H9 (cell line): Measurements from ENCODE around the gene UBAC2. TPM values are rescaled to one million over a fixed set of nuclear protein-coding genes. Genes with fewer than 3 reads are reported as not detected.
"Not testable (repeated sequence)": the region's sequence is repeated elsewhere in the genome, so short reads cannot be mapped to it uniquely, and the experiment has no call there.

Experiments
- DNase-seq: peaks from one replicate; pipeline ENCODE4 v3.0.0-alpha.2; 2017
- H2AFZ ChIP-seq: one replicate; pipeline ENCODE4 v1.6.1; 2013; ENCODE audit warnings: mild to moderate bottlenecking, low read length, control low read depth, moderate library complexity
- H2AK5ac ChIP-seq: 2 replicates; pipeline ENCODE4 v1.6.1; 2013; ENCODE audit warnings: low read length, control low read depth, mixed read lengths; ENCODE audit not compliant: insufficient read length
- H2BK120ac ChIP-seq: one replicate; pipeline ENCODE4 v1.6.1; 2013; ENCODE audit warnings: low read depth, mild to moderate bottlenecking, low read length, control low read depth, inconsistent platforms; ENCODE audit not compliant: poor library complexity, severe bottlenecking
- H2BK12ac ChIP-seq: 2 replicates; pipeline ENCODE4 v1.6.1; 2013; ENCODE audit warnings: low read length, control low read depth, mixed read lengths, low read depth; ENCODE audit not compliant: insufficient read length
- H2BK15ac ChIP-seq: 2 replicates; pipeline ENCODE4 v1.6.1; 2013; ENCODE audit warnings: low read depth, low read length, control low read depth
- H2BK20ac ChIP-seq: one replicate; pipeline ENCODE4 v1.6.1; 2013; ENCODE audit warnings: low read depth, mild to moderate bottlenecking, low read length, control low read depth, inconsistent platforms; ENCODE audit not compliant: poor library complexity, severe bottlenecking
- H2BK5ac ChIP-seq: 2 replicates; pipeline ENCODE4 v1.6.1; 2013; ENCODE audit warnings: low read length, control low read depth, mixed read lengths; ENCODE audit not compliant: insufficient read length
- H3K14ac ChIP-seq: 2 replicates; pipeline ENCODE4 v1.6.1; 2013; ENCODE audit warnings: low read length, control low read depth; ENCODE audit not compliant: insufficient read depth
- H3K18ac ChIP-seq: 2 replicates; pipeline ENCODE4 v1.6.1; 2013; ENCODE audit warnings: low read depth, mild to moderate bottlenecking, mixed read lengths, low read length, control low read depth; ENCODE audit not compliant: insufficient read length
- H3K23ac ChIP-seq: 2 replicates; pipeline ENCODE4 v1.6.1; 2013; ENCODE audit warnings: low read length, control low read depth, mixed read lengths, low read depth; ENCODE audit not compliant: insufficient read length
- H3K23me2 ChIP-seq: 2 replicates; pipeline ENCODE4 v1.6.1; 2013; ENCODE audit warnings: low read depth, mild to moderate bottlenecking, mixed read lengths, low read length, control low read depth; ENCODE audit not compliant: insufficient read length, poor library complexity, severe bottlenecking
- H3K27ac ChIP-seq: 2 replicates; pipeline ENCODE4 v1.5.1; 2013; ENCODE audit warnings: low read length, control low read depth, mixed read lengths, low read depth; ENCODE audit not compliant: insufficient read length
- H3K27me3 ChIP-seq: 2 replicates; pipeline ENCODE4 v1.6.1; 2013; ENCODE audit warnings: low read length, control low read depth, inconsistent platforms; ENCODE audit not compliant: insufficient read depth
- H3K4ac ChIP-seq: 2 replicates; pipeline ENCODE4 v1.6.1; 2013; ENCODE audit warnings: low read depth, mild to moderate bottlenecking, control low read depth, inconsistent platforms, low read length, moderate library complexity
- H3K4me1 ChIP-seq: 2 replicates; pipeline ENCODE4 v1.6.1; 2013; ENCODE audit warnings: low read length, control low read depth, inconsistent platforms; ENCODE audit not compliant: insufficient read depth
- H3K4me2 ChIP-seq: 2 replicates; pipeline ENCODE4 v1.6.1; 2013; ENCODE audit warnings: low read length, control low read depth, mixed read lengths; ENCODE audit not compliant: insufficient read length, insufficient read depth
- H3K56ac ChIP-seq: 2 replicates; pipeline ENCODE4 v1.6.1; 2013; ENCODE audit warnings: low read depth, mild to moderate bottlenecking, mixed read lengths, low read length, control low read depth; ENCODE audit not compliant: insufficient read length
- H3K79me1 ChIP-seq: 2 replicates; pipeline ENCODE4 v1.6.1; 2013; ENCODE audit warnings: low read depth, mild to moderate bottlenecking, moderate library complexity, low read length, control low read depth, inconsistent platforms; ENCODE audit not compliant: insufficient read depth, poor library complexity, severe bottlenecking
- H3K79me2 ChIP-seq: 2 replicates; pipeline ENCODE4 v1.6.1; 2013; ENCODE audit warnings: low read length, control low read depth, inconsistent platforms; ENCODE audit not compliant: insufficient read depth
- H3K9ac ChIP-seq: 2 replicates; pipeline ENCODE4 v1.6.1; 2013; ENCODE audit warnings: low read length, control low read depth, mixed read lengths; ENCODE audit not compliant: insufficient read length; ENCODE audit errors: extremely low read depth
- H3K9me3 ChIP-seq: one replicate; pipeline ENCODE4 v1.6.1; 2013; ENCODE audit warnings: low read depth, low read length, inconsistent platforms; ENCODE audit not compliant: control insufficient read depth
- H3T11ph ChIP-seq: one replicate; pipeline ENCODE4 v1.6.1; 2013; ENCODE audit warnings: mild to moderate bottlenecking, low read length, control low read depth, inconsistent platforms
- H4K20me1 ChIP-seq: one replicate; pipeline ENCODE4 v1.6.1; 2013; ENCODE audit not compliant: control insufficient read depth, insufficient read length, insufficient read depth
- H4K5ac ChIP-seq: 2 replicates; pipeline ENCODE4 v1.6.1; 2013; ENCODE audit warnings: low read depth, mild to moderate bottlenecking, mixed read lengths, low read length, control low read depth; ENCODE audit not compliant: insufficient read length
- H4K8ac ChIP-seq: replicated peaks from 2 replicates; pipeline ENCODE4 v1.6.1; 2013; ENCODE audit warnings: low read length, control low read depth, mixed read lengths, low read depth; ENCODE audit not compliant: insufficient read length
- H4K91ac ChIP-seq: 2 replicates; pipeline ENCODE4 v1.6.1; 2013; ENCODE audit warnings: low read depth, mild to moderate bottlenecking, moderate library complexity, mixed read lengths, low read length, control low read depth; ENCODE audit not compliant: insufficient read length
- H3K27ac Mint-ChIP-seq, 3 experiments: 2 replicates in 2 of 3; 3 replicates in 1 of 3; pipeline ENCODE4 v1.8.0; 2020 to 2021; ENCODE audit warnings: mixed read lengths in 3 of 3, mild to moderate bottlenecking in 1 of 3, moderate library complexity in 1 of 3
- H3K27me3 Mint-ChIP-seq: 2 replicates; pipeline ENCODE4 v1.8.0; 2021; ENCODE audit warnings: low read depth, mild to moderate bottlenecking, moderate library complexity, mixed read lengths
- H3K36me3 Mint-ChIP-seq, 3 experiments: 2 replicates in 2 of 3; 3 replicates in 1 of 3; pipeline ENCODE4 v1.8.0; 2020 to 2021; ENCODE audit warnings: low read depth in 3 of 3, mixed read lengths in 3 of 3; ENCODE audit not compliant: insufficient read depth in 1 of 3
- H3K4me1 Mint-ChIP-seq, 2 experiments: 2 replicates each; pipeline ENCODE4 v1.8.0; 2020; ENCODE audit warnings: mixed read lengths in 2 of 2
- H3K4me3 Mint-ChIP-seq, 2 experiments: 2 replicates in 1 of 2; 3 replicates in 1 of 2; pipeline ENCODE4 v1.8.0; 2020 to 2021; ENCODE audit warnings: mild to moderate bottlenecking in 2 of 2, mixed read lengths in 2 of 2, moderate library complexity in 1 of 2
- H3K9me3 Mint-ChIP-seq, 2 experiments: 2 replicates in 1 of 2; 3 replicates in 1 of 2; pipeline ENCODE4 v1.8.0; 2020; ENCODE audit warnings: mild to moderate bottlenecking in 2 of 2, mixed read lengths in 2 of 2, moderate library complexity in 1 of 2
- WGBS: extraction: QIAGEN DNeasy Blood & Tissue Kit; methylation state at CpG from one replicate; pipeline ENCODE4 v1.1.7; 2013; ENCODE audit warnings: missing lambda C conversion rate, low lambda C conversion rate, mixed read lengths; ENCODE audit not compliant: insufficient read length; ENCODE audit errors: extremely low coverage; 5-methylcytosine and 5-hydroxymethylcytosine counted together
- total RNA-seq: library from RNA; stranded (reverse); gene quantifications from 2 replicates; pipeline ENCODE4 v1.2.1, GENCODE V29; 2021
- TF ChIP-seq, protein P1 (sequence below): fragments of 200-600 bp; sonication (generic); conservative IDR thresholded peaks from 3 replicates; pipeline ENCODE4 v1.8.0; 2021; ENCODE audit warnings: antibody characterized with exemption, mild to moderate bottlenecking

UBAC2 gene
- total RNA-seq, 1 experiment from 2014 or later, result 52.3 TPM

DNA sequence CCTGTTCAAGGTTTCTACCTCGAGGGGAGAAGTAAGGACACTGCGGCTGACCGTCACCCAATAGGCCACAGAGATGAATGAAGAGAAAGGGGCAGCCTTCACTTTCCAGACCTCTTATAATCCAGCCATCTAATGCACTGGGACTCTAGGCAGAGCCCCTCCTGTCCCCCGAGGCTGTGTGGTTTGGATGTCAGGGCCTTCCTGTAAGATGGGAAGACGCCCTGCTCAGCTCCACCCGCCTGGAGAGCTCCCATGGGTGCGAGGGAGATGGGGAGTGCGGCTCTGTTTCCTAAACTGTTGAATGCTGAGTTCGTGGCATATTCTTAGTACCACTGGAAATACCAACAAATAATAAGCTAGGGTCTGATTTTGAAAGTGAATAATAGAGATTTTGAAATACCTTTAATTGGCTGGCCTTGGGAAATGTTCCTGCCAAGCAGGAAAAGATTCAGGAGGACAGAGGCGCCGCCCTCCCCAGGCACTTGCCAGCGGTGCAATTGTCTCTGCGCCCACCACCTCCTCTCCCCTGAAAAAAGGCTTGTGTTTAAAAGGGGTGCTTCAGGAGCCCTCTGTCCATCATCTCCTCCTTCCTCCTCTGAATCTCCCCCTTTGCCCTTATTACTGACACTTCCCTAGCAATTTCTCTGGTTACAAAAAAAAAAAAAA is 191.9 kb downstream of the UBAC2 start:
- Histone ChIP-seq H3K9me3 (no peaks in the 10 kb centered on the region), H2BK120ac (no peak overlapping the region), H2AFZ (no peak overlapping the region), H3K9ac (no peak overlapping the region), H4K8ac (no peak overlapping the region), H3K27ac (no peak overlapping the region), H2BK15ac (no peak overlapping the region), H4K91ac (no peak overlapping the region), H2BK5ac (no peak overlapping the region), H3K23me2 (no peaks in the 10 kb centered on the region), H3T11ph (no peak overlapping the region), H3K4ac (no peak overlapping the region), H3K27me3 (no peaks in the 10 kb centered on the region), H4K20me1 (no peaks in the 10 kb centered on the region), H2BK20ac (no peak overlapping the region), H2AK5ac (no peak overlapping the region), H4K5ac (no peak overlapping the region), H3K14ac (no peak overlapping the region), H2BK12ac (no peak overlapping the region), H3K23ac (no peak overlapping the region), H3K56ac (no peak overlapping the region), H3K4me2 (no peak overlapping the region), H3K18ac (no peak overlapping the region), H3K79me2 (no peaks in the 10 kb centered on the region), H3K4me1 (no peaks in the 10 kb centered on the region), H3K79me1 (no peaks in the 10 kb centered on the region)
- Mint-ChIP-seq H3K27me3 (no peaks in the 10 kb centered on the region), H3K4me1 (peaks cover 8 to 9% of the 10 kb centered on the region in 2 experiments), H3K9me3 (peaks cover 0 to 4% of the 10 kb centered on the region in 2 experiments; a peak in 1 of 5 replicates), H3K27ac (no peak overlapping the region), H3K36me3 (peaks cover 0 to 11% (median 3%) of the 10 kb centered on the region in 3 experiments; a peak in 3 of 7 replicates), H3K4me3 (no peak overlapping the region)
- no CpG with 5 or more reads among the region's 13 CpGs for WGBS
- TF ChIP-seq, protein P1, sequence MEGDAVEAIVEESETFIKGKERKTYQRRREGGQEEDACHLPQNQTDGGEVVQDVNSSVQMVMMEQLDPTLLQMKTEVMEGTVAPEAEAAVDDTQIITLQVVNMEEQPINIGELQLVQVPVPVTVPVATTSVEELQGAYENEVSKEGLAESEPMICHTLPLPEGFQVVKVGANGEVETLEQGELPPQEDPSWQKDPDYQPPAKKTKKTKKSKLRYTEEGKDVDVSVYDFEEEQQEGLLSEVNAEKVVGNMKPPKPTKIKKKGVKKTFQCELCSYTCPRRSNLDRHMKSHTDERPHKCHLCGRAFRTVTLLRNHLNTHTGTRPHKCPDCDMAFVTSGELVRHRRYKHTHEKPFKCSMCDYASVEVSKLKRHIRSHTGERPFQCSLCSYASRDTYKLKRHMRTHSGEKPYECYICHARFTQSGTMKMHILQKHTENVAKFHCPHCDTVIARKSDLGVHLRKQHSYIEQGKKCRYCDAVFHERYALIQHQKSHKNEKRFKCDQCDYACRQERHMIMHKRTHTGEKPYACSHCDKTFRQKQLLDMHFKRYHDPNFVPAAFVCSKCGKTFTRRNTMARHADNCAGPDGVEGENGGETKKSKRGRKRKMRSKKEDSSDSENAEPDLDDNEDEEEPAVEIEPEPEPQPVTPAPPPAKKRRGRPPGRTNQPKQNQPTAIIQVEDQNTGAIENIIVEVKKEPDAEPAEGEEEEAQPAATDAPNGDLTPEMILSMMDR, result no peak
- DNase-seq, result no peak

DNA sequence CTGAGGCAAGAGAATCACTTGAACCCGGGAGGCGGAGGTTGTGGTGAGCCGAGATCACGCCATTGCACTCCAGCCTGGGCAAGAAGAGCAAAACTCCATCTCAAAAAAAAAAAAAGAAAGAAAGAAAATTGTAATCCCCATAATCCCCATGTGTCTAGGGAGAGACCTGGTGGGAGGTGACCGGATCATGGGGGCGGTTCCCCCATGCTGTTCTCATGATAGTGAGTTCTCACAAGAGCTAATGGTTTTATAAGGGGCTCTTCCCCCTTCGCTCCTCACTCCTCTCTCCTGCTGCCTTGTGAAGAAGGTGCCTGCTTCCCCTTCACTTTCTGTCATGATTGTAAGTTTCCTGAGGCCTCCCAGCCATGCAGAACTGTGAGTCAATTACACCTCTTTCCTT is 192.7 kb downstream of the UBAC2 start:
- H3T11ph ChIP-seq, H3K4me3 Mint-ChIP-seq, H2BK120ac ChIP-seq, H3K79me1 ChIP-seq, H3K4ac ChIP-seq, H3K9me3 ChIP-seq, H3K23ac ChIP-seq, H3K14ac ChIP-seq, H3K27me3 Mint-ChIP-seq, H3K27ac Mint-ChIP-seq, H2BK20ac ChIP-seq, H4K5ac ChIP-seq, H3K56ac ChIP-seq, H3K4me1 ChIP-seq, H3K9me3 Mint-ChIP-seq, H3K18ac ChIP-seq, H4K20me1 ChIP-seq, H3K23me2 ChIP-seq, H3K36me3 Mint-ChIP-seq, H3K79me2 ChIP-seq, H3K4me2 ChIP-seq, H3K27me3 ChIP-seq, H2AFZ ChIP-seq, H3K9ac ChIP-seq, H2BK15ac ChIP-seq, H2BK12ac ChIP-seq, DNase-seq, H3K4me1 Mint-ChIP-seq, H2AK5ac ChIP-seq, H4K91ac ChIP-seq, H2BK5ac ChIP-seq, H4K8ac ChIP-seq, H3K27ac ChIP-seq: not testable (repeated sequence)
- WGBS, result no CpG with 5 or more reads among the region's 7 CpGs
